T-helper 17 cell (primary cell): ENCODE results near the gene GLG1. TPM values are rescaled to one million over a fixed set of nuclear protein-coding genes. Genes with fewer than 3 reads are reported as not detected.
A peak's percentile ranks its signal among the peaks of the same experiment; 100 is the strongest.
"Not testable (repeated sequence)": the region's sequence is repeated elsewhere in the genome, so short reads cannot be mapped to it uniquely, and the experiment has no call there.

Source experiments
- ATAC-seq: fragments of 150-1000 bp; cut with Tn5 transposase; 2 replicates; pipeline ENCODE4 v1.10.0; 2021; ENCODE audit warnings: mild to moderate bottlenecking, moderate library complexity
- DNase-seq, 3 donors: peaks; one replicate each; pipeline versions ENCODE4 v3.0.0 to v3.0.0-alpha.2; 2020 to 2021
- H3K9me3 ChIP-seq: one replicate; pipeline ENCODE4 v1.7.0; 2013; ENCODE audit warnings: low read length, mild to moderate bottlenecking; ENCODE audit not compliant: control insufficient read depth, poor library complexity, severe bottlenecking
- H3K27ac Mint-ChIP-seq: one replicate; pipeline ENCODE4 v1.8.0; 2022; ENCODE audit warnings: mild to moderate bottlenecking, moderate library complexity, mixed read lengths
- H3K27me3 Mint-ChIP-seq: one replicate; pipeline ENCODE4 v1.8.0; 2022; ENCODE audit warnings: mixed read lengths
- H3K36me3 Mint-ChIP-seq: one replicate; pipeline ENCODE4 v1.8.0; 2022; ENCODE audit warnings: low read depth, mixed read lengths
- H3K4me1 Mint-ChIP-seq: one replicate; pipeline ENCODE4 v1.8.0; 2022; ENCODE audit warnings: mild to moderate bottlenecking, mixed read lengths
- H3K4me3 Mint-ChIP-seq: one replicate; pipeline ENCODE4 v1.8.0; 2022; ENCODE audit warnings: mild to moderate bottlenecking, moderate library complexity, mixed read lengths
- total RNA-seq, 4 donors: library from RNA in 2 of 4; stranded (reverse) in 2 of 4; gene quantifications; one replicate each; pipeline ENCODE4 v1.2.3 and lab custom pipeline; 2022 to 2026

GLG1 gene
- total RNA-seq, 2 donors from 2014 or later, result 166 to 180 TPM

DNA sequence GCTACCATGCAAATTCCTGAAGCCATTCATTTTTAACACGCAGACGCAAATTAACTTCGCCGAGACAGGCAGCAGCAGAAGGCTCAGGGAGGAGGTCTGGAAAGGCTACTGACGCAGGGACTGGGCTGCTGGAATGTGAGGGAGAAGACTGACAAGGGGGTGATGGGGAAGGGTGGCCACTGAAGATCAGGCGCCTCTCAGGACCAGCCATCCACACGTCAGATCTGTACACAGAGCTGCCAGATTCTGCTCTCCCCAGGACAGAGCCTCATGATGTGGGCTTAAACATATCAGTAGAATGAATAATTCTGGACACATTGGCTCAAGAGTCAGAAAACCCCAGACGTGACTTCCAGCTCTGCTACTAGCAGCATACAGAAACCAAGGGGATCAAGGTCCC lies 160.0 kb downstream of the GLG1 start:
- DNase-seq (no peak), ATAC-seq (no peak)
- Mint-ChIP-seq H3K4me3 (no peak overlapping the region), H3K27ac (peak overlapping the region; percentile 37), H3K36me3 (no peaks in the 10 kb centered on the region), H3K27me3 (no peaks in the 10 kb centered on the region), H3K4me1 (peaks cover 6% of the 10 kb centered on the region)
- H3K9me3 ChIP-seq, result no peaks in the 10 kb centered on the region

DNA sequence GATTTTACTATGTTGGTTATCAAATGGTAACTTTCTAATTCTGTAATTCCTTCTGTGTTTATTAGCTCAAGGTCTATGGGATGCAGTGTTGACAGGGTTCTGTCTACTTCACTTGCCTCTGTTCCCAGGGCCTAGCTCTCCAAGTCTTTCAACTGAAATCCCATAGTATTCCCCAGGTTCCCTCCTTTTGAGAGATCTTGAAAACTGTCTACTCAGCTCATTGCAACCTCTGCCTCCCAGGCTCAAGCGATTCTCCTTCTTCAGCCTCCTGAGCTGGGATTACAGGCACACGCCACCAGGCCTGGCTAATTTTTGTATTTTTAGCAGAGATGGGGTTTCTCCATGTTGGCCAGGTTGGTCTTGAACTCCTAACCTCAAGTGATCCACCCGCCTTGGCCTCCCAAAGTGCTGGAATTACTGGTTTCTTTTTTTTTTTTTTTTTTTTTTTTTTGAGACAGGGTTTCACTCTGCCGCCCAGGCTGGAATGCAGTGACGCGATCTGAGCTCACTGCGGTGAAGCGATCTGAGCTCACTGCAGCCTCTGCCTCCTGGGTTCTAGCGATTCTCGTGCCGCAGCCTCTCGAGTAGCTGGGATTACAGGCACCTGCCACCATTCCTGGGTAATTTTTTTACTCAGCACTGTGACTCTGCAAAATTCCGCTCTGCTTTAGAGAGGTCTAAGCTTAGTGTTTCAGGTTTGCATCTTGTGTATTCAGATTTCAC lies 163.1 kb downstream of the GLG1 start:
- H3K27me3 Mint-ChIP-seq, ATAC-seq, DNase-seq, H3K4me3 Mint-ChIP-seq, H3K36me3 Mint-ChIP-seq, H3K9me3 ChIP-seq, H3K27ac Mint-ChIP-seq, H3K4me1 Mint-ChIP-seq: not testable (repeated sequence)

DNA sequence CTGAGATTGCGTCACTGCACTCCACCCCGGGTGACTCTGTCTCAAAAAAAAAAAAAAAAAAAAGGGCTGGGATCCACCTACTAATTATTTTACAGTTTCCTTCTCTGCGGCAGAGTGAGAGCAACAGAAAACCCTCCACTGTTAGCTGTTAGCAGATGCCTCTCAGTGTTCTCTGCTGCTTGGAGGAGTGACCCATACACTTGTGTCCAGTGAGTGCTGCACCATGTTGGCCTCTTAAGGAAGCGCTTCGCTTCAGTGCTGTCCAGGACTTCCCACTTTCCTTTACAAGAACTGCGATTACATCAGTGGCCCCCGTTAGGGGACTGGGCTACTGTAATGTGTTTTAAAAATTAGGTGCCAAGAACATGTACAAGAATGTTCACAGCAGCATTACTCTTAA lies 167.2 kb downstream of the GLG1 start:
- peak overlapping the region; percentile 79 for H3K27ac Mint-ChIP-seq
- no peaks in the 10 kb centered on the region for H3K27me3 Mint-ChIP-seq
- no peak for ATAC-seq
- H3K9me3 ChIP-seq, result no peaks in the 10 kb centered on the region
- peaks cover 12% of the 10 kb centered on the region for H3K4me1 Mint-ChIP-seq
- DNase-seq, result no peak
- no peak overlapping the region for H3K4me3 Mint-ChIP-seq
- peaks cover 2% of the 10 kb centered on the region for H3K36me3 Mint-ChIP-seq

DNA sequence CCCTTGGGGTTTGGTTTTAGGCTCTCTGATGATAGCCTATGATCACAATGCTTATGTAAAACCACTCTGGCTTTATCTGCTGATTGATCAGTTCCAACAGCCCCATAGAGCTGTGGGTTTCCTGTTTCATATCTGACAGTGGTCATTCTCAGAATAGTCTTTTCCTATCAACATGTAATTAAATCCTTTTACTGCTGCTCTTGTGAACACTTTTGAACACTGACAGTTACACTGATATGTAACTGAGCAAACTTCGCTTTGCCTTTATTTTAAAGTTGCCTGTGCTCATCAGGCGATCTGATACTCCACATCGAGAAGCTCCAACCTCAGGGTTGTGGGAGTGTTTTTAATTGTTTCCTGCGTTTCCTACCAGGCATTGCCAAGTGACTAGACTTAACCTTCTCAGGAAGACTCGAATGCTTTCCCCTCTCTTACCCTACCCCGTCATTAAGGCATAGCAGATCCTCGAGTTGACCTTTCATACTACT lies 168.4 kb downstream of the GLG1 start:
- no peaks in the 10 kb centered on the region for H3K9me3 ChIP-seq
- Mint-ChIP-seq H3K4me1 (peaks cover 12% of the 10 kb centered on the region), H3K27me3 (no peaks in the 10 kb centered on the region), H3K36me3 (peaks cover 2% of the 10 kb centered on the region), H3K27ac (peak overlapping the region; percentile 79), H3K4me3 (peak overlapping the region; percentile 76)
- ATAC-seq (peak; percentile 86), DNase-seq (no peak)

DNA sequence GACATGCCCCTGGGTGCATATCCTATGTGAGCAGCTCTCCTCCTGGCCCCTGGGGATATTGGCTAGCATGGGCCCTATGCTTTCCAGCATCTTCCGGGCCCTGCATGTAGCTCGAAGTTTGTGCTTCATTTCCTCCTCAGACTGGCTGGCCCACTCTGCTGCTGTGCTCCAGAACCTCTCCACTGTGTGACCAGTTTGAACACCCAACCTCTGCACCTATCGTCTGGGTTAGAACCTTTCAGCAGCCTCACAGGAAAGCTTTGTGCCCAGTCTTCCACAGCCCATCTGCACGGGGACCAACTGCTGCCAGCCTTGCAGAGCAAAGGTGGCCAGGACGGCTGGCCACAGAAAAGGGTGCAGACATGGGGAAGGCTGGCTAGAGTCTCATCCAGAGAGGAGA lies 175.4 kb downstream of the GLG1 start:
- Mint-ChIP-seq H3K4me3 (no peak overlapping the region), H3K4me1 (peaks cover 2% of the 10 kb centered on the region), H3K27me3 (no peaks in the 10 kb centered on the region), H3K36me3 (no peaks in the 10 kb centered on the region), H3K27ac (peak overlapping the region; percentile 29)
- no peaks in the 10 kb centered on the region for H3K9me3 ChIP-seq
- DNase-seq, result no peak
- ATAC-seq, result no peak

DNA sequence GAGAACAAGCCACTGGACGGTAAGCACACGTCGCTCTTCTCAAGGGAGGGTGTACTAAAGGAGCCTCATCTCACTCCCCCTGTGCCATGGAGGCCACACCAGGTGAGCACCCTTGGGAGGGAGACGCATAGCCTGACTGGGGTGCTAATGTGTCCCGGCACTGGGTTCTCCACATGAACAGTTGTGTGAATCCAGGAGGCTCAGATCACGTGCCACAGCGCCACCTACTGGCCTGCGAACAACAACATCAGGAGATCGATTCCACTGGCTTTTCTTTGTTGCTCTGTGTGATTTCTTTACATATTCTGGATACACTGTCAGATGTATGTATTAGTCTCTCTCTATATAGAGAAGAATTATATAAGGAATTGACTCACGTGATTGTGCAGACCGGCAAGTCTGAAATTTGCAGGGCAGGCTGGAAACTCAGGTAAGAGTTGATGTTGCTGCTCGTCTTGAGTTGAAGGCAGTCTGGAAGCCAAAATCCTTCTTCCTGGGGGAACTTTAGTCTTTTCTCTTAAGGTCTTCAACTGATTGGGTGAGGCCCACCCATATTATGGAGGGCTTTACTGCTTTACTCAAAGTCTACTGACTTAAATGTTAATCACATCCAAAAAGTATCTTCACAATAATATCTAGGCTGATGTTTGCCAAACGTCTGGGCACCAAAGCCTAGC lies 176.7 kb downstream of the GLG1 start:
- not testable (repeated sequence) for H3K27ac Mint-ChIP-seq, H3K36me3 Mint-ChIP-seq

DNA sequence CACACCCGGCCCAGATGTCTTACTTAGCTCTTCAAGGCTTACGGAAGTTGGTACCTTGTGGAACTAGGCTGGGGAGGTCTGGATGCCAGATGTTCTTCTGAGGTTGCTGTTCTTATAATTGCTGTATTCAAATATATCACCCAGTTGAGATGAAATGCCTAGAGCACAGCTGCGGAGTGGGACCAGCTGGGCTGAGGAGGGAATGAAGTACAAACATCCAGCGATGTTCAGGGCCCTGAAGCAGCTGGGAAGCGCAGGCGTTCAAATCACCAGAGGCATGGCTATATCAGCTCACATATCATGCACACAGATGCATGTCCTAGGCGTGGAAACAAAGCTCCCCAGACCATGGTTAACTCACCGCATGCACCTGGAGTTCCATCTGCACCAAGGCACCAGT lies 178.4 kb downstream of the GLG1 start:
- H3K27me3 Mint-ChIP-seq, H3K4me1 Mint-ChIP-seq, H3K4me3 Mint-ChIP-seq, H3K27ac Mint-ChIP-seq, DNase-seq, ATAC-seq, H3K36me3 Mint-ChIP-seq, H3K9me3 ChIP-seq: not testable (repeated sequence)

More for the DNA sequence above, 176.7 kb downstream of the GLG1 start:
- DNase-seq (peak in 2 of 3 donors; percentile 29 to 35), ATAC-seq (peak; percentile 81)
- not testable (repeated sequence) for H3K9me3 ChIP-seq, H3K4me1 Mint-ChIP-seq, H3K27me3 Mint-ChIP-seq, H3K4me3 Mint-ChIP-seq

DNA sequence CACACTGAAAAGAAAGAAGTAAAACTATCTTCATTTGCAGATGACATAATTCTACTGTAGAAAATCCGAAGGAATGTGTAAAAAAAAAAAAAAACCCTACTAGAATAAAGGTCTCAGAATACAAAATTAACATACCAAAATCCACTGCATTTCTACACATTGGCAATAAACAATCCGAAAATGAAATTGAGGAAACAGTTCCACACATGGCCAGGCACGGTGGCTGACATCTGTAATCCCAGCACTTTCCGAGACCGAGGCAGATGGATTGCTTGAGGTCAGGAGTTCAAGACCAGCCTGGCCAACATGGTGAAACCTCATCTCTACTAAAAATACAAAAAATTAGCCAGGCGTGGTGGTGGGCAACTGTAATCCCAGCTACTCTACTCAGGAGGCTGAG lies 181.2 kb downstream of the GLG1 start:
- DNase-seq, ATAC-seq, H3K9me3 ChIP-seq, H3K4me3 Mint-ChIP-seq, H3K27ac Mint-ChIP-seq, H3K27me3 Mint-ChIP-seq, H3K4me1 Mint-ChIP-seq, H3K36me3 Mint-ChIP-seq: not testable (repeated sequence)

DNA sequence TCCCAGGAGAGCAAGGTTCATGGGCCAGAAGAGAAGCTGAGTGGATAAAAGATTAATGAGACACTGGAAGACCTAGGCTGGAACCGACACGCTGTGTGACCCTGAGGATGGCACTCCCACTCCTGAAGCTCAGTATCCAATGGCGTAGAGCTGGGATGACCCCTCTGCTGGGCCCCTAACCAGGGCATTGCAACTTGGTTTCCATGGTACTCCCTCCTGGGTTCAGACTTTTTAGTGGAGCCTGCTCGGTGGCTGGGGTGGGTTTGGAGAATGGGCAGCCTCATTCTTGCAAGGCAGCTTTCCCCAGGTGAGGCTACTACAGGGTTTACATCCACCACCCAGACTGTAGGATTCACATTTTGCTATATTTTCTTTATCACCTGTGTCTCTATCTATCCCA lies 183.2 kb downstream of the GLG1 start:
- not testable (repeated sequence) for H3K27ac Mint-ChIP-seq, H3K4me3 Mint-ChIP-seq, H3K36me3 Mint-ChIP-seq, H3K9me3 ChIP-seq, H3K4me1 Mint-ChIP-seq, H3K27me3 Mint-ChIP-seq, DNase-seq, ATAC-seq

DNA sequence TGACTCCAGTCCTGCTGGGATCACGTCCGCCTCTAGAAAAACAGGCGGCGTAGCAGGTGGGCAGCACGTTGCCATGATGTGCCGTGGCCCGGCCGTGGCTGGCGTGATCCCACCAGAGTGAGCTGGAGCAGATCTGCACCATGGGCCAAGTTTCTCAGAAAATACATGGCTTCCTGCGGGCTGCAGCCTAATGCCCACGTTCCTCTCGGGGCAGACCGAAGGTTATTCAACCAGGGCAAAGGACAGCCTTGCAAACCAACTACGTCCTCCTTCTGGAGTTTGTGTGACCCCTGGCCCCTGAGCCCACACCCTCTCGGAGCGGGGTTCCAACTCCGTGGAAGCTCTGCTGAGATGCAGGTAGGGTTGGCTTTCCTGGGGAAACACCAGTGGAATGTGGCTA lies 184.8 kb downstream of the GLG1 start:
- not testable (repeated sequence) for H3K36me3 Mint-ChIP-seq, ATAC-seq, DNase-seq, H3K4me1 Mint-ChIP-seq, H3K9me3 ChIP-seq, H3K27me3 Mint-ChIP-seq, H3K4me3 Mint-ChIP-seq, H3K27ac Mint-ChIP-seq

DNA sequence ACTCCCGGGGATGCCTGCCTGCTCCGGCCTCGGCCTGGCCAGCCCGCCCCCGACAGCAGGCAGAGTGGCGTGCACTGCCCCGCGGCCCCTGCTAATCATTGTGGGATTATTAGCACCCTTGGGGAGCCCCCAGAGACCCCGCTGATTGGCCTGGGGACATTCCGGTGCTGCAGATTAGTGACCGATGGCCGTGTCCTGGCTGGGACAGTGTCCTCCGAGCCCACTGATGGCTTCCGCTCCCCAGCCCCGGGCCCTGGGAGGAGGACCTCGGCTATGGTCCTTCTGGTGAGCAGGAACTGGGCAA lies 185.5 kb downstream of the GLG1 start:
- not testable (repeated sequence) for H3K4me1 Mint-ChIP-seq, H3K27ac Mint-ChIP-seq, ATAC-seq, H3K4me3 Mint-ChIP-seq, DNase-seq, H3K9me3 ChIP-seq, H3K27me3 Mint-ChIP-seq, H3K36me3 Mint-ChIP-seq

DNA sequence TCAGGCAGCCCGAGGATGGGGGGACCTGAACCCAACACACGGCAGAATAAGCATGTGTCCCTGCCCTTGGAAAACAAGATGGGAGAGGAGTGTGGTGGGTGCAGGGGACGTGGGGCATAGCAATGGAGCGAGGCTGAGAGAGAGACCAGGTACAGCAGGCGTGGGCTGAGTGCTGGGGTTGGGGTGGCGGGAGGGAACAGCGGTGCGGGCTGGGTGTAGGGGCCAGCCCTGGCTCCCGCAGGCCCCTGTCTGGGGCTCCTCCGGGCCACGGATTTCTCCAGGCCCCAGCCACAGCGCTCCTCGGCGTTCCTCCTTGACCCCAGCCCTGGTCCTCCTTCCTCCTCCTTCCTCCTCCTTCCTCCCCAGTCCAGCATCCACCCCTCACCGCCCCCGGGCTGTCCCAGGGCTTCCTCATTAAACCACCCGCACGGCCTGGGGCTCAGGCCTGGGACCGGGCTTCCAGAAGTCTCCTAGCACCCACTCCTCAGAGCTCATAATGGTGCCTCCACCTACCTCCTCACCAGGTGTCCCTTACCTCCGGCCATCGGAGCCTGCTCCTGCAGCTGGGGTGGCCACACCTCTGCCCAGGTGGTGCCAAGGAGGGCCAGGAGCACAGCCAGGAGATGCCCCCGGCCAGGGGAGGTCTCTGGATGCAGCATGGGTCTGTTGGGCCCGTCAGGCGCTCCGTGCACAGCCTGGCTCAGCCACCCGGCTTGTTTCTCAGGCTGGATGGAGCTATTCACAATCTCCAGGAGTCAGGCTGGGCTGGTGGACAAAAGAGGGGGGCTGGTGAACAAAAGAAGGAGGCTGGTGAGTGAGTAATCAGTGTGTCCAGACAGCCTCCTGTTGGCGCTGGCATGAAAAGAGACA lies 186.1 kb downstream of the GLG1 start, which contains the start of gene CLEC18B:
Gene CLEC18B (minus strand): TSS at position 867 of the 870 bp plus-strand sequence. CDS start 208 bp downstream, at position 659.
- not testable (repeated sequence) for H3K9me3 ChIP-seq, H3K4me1 Mint-ChIP-seq, ATAC-seq, DNase-seq, H3K27me3 Mint-ChIP-seq, H3K36me3 Mint-ChIP-seq, H3K4me3 Mint-ChIP-seq, H3K27ac Mint-ChIP-seq

DNA sequence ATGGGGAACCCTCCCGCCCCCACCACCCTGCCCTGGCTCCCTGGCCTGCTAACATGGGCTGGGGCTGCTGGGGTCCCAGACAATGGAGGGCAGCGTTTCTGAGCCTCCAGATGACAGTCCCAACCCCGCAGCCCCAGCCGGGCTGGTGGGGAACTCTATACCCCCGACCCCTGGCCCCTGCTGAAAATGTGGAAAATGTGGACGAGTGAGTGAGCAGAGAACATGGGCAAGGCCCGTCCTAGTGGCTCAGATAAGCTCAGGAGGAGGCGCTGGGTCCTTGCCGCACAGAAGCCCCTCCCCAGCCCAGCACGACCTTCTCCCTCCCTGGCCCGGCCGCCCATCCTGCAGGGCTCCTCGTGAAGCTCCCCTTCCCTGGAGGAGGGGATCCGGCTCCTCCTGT lies 187.1 kb downstream of the GLG1 start:
- ATAC-seq, H3K4me3 Mint-ChIP-seq, DNase-seq, H3K36me3 Mint-ChIP-seq, H3K27me3 Mint-ChIP-seq, H3K4me1 Mint-ChIP-seq, H3K27ac Mint-ChIP-seq, H3K9me3 ChIP-seq: not testable (repeated sequence)
